ENCODE results near the gene KCNJ9.

KCNJ9 gene

DNA sequence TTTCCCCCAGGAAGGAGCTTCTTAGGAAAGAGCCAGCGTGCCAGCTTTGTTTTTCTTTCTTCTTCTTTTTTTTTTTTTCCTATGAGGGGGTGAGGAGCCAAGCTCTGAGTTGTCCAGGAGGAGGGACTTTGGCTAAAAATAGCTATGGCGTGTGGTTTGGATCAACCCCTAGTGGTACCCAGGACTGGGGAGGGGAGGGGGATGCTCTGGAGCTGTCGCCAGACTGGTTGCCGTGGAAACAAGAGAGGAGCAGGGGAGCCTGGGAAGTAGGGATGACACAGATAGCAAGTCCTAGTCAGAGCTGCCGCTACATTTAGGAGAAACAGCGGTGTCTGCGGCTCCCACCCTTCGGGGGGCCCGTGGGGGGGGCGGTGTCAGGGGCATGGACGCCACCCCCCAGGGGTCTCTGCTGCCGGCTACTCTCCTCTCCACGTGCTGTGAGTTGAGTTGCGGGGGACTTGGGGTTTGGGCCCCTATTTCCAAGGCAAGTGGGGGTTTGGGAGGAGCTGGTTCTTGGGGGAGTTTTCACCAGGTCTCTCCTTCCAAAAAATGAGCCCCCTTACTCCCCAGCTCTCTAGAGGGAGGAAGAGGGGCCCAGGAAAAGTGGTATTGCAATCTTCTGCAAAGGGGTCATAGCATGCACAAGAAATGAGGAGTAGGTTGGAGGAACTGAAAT lies at the start of gene KCNJ9:
KCNJ9 (plus strand) TSS at position 278 of the 676 bp plus-strand sequence. CDS start 2,493 bp downstream, outside the sequence.
- Histone ChIP-seq H3K4me2 (peak within 1 kb of the TSS; percentile 2; the same call in 1 of the 2 replicates), H3K4me3 (IDR thresholded peaks at IDR 0.05; ENCODE audit: insufficient read depth, low read depth, low read length) (no peak within 1 kb of the TSS), H3K27me3 (ENCODE audit: insufficient read depth, low read depth) (peaks cover 42% of the 10 kb centered on the region; the same call in 1 of the 2 replicates), H3K79me2 (ENCODE audit: insufficient read depth, low read depth) (no peaks in the 10 kb centered on the region), H3K9ac (no peak within 1 kb of the TSS), H3K4me1 (ENCODE audit: low read depth, poor library complexity, severe bottlenecking) (peaks cover 23% of the 10 kb centered on the region), H4K20me1 (ENCODE audit: insufficient read depth) (no peaks in the 10 kb centered on the region), H2AFZ (ENCODE audit: low read depth) (no peak within 1 kb of the TSS), H3K27ac (no peak within 1 kb of the TSS), H3K36me3 (ENCODE audit: insufficient read depth) (no peaks in the 10 kb centered on the region)
- TF ChIP-seq, protein P1, sequence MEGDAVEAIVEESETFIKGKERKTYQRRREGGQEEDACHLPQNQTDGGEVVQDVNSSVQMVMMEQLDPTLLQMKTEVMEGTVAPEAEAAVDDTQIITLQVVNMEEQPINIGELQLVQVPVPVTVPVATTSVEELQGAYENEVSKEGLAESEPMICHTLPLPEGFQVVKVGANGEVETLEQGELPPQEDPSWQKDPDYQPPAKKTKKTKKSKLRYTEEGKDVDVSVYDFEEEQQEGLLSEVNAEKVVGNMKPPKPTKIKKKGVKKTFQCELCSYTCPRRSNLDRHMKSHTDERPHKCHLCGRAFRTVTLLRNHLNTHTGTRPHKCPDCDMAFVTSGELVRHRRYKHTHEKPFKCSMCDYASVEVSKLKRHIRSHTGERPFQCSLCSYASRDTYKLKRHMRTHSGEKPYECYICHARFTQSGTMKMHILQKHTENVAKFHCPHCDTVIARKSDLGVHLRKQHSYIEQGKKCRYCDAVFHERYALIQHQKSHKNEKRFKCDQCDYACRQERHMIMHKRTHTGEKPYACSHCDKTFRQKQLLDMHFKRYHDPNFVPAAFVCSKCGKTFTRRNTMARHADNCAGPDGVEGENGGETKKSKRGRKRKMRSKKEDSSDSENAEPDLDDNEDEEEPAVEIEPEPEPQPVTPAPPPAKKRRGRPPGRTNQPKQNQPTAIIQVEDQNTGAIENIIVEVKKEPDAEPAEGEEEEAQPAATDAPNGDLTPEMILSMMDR (conservative IDR thresholded peaks at IDR 0.05; ENCODE audit: low read depth, low read length): no peak

DNA sequence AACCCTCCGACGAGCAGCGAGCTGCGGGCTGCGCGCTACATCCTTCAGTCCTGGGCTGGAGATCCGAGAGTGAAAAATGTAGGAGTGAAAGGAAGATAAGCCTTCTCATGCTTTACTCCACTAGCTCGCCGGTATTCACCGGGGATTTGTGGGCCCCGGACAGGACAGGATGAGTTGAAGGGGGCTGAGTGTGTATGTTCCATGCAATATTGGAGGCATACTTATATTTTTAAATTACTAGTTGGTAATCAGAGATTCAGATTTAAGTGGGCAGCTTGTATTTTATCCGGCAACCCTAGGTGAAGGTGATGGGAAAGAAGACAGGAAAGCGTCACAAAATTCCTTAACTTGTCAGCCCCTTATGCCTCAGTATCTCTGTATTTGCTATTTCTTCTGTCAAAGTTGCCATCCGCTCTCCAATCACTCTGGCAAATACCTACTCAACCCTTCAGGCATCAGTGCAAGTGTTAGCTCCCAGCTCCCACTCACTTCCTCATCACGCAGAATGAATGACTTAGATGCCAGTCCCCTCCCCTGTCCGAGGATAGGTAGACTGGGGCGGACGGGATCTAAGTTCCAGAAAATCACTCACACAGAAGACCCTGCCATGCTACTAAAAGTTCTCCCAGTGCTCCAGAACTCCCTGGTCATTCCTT lies 49.0 kb upstream of the KCNJ9 start:
- H3K27me3 ChIP-seq (ENCODE audit: insufficient read depth, low read depth): no peaks in the 10 kb centered on the region
- peak overlapping the region; percentile 90 for H2AFZ ChIP-seq (ENCODE audit: low read depth)
- no peak overlapping the region for H3K27ac ChIP-seq
- H3K4me1 ChIP-seq (ENCODE audit: low read depth, poor library complexity, severe bottlenecking): peaks cover 43% of the 10 kb centered on the region
- TF ChIP-seq, protein P1 (conservative IDR thresholded peaks at IDR 0.05; ENCODE audit: low read depth, low read length): no peak
- peak overlapping the region; percentile 76 for H3K4me2 ChIP-seq
- H4K20me1 ChIP-seq (ENCODE audit: insufficient read depth): 0 out of 2 replicates have a peak, but pooled peaks cover 3% of the 10 kb centered on the region
- H3K9ac ChIP-seq: peak overlapping the region; percentile 52; the same call in 1 of the 2 replicates
- H3K79me2 ChIP-seq (ENCODE audit: insufficient read depth, low read depth): peaks cover 15% of the 10 kb centered on the region
- H3K36me3 ChIP-seq (ENCODE audit: insufficient read depth): no peaks in the 10 kb centered on the region
- H3K4me3 ChIP-seq (IDR thresholded peaks at IDR 0.05; ENCODE audit: insufficient read depth, low read depth, low read length): peak overlapping the region; percentile 87

DNA sequence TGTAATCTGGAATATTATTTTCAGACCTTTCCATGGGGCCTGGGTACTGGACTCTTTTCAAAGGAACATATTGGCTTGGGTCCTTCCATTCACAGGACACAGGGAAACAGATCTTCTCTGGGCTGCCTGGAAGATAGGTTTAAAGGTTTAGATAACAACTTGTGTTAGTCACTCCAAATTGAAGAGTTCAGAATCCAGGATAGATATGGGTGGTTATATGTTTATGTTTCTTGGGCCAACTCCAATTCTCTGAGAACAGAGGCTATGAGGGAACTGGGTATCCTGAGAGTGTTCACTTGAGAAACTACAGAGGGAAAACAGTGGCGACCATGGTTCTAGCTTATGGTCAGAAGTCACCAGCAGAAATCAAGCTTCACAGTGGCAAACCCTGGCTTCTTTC lies 40.9 kb upstream of the KCNJ9 start:
- H3K4me1 ChIP-seq (ENCODE audit: low read depth, poor library complexity, severe bottlenecking): no peaks in the 10 kb centered on the region
- H3K36me3 ChIP-seq (ENCODE audit: insufficient read depth): no peaks in the 10 kb centered on the region
- no peak overlapping the region for H2AFZ ChIP-seq (ENCODE audit: low read depth)
- no peak overlapping the region for H3K9ac ChIP-seq
- no peaks in the 10 kb centered on the region for H3K27me3 ChIP-seq (ENCODE audit: insufficient read depth, low read depth)
- TF ChIP-seq, protein P1 (conservative IDR thresholded peaks at IDR 0.05; ENCODE audit: low read depth, low read length): no peak
- H4K20me1 ChIP-seq (ENCODE audit: insufficient read depth): no peaks in the 10 kb centered on the region
- no peak overlapping the region for H3K4me2 ChIP-seq
- no peak overlapping the region for H3K4me3 ChIP-seq (IDR thresholded peaks at IDR 0.05; ENCODE audit: insufficient read depth, low read depth, low read length)
- no peaks in the 10 kb centered on the region for H3K79me2 ChIP-seq (ENCODE audit: insufficient read depth, low read depth)
- H3K27ac ChIP-seq: no peak overlapping the region

DNA sequence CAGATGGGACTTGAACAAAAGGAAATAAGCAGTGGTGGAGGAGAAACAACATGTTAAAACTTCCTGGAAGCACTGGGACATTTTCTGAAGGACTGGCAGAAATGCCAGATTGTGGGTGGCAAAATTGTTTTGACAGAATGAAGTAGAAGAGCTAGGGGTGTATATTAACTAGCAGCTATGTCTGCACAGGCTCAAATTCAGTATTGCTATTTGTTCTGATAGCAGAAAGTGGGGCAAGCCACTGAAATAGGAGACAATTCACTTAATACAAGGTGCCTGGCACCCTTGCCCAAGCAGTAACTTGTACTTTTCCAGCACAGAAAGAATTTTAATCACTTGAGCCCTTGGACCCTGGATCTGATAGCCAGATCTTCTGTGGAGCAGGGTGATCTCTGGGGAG lies 37.8 kb upstream of the KCNJ9 start:
- H2AFZ ChIP-seq (ENCODE audit: low read depth): no peak overlapping the region
- no peak overlapping the region for H3K9ac ChIP-seq
- H3K36me3 ChIP-seq (ENCODE audit: insufficient read depth): no peaks in the 10 kb centered on the region
- H3K4me3 ChIP-seq (IDR thresholded peaks at IDR 0.05; ENCODE audit: insufficient read depth, low read depth, low read length): no peak overlapping the region
- H3K27ac ChIP-seq: no peak overlapping the region
- H4K20me1 ChIP-seq (ENCODE audit: insufficient read depth): no peaks in the 10 kb centered on the region
- no peaks in the 10 kb centered on the region for H3K79me2 ChIP-seq (ENCODE audit: insufficient read depth, low read depth)
- no peaks in the 10 kb centered on the region for H3K27me3 ChIP-seq (ENCODE audit: insufficient read depth, low read depth)
- TF ChIP-seq, protein P1 (conservative IDR thresholded peaks at IDR 0.05; ENCODE audit: low read depth, low read length): no peak
- peaks cover 25% of the 10 kb centered on the region for H3K4me1 ChIP-seq (ENCODE audit: low read depth, poor library complexity, severe bottlenecking)
- no peak overlapping the region for H3K4me2 ChIP-seq

Measured in KMS-11 (cell line).